ENCODE measurements around the gene CLCN3. TPM values are rescaled to one million over a fixed set of nuclear protein-coding genes. Genes with fewer than 3 reads are reported as not detected.

The CLCN3 gene
- total RNA-seq, 1 experiment from 2014 or later, result 56.0 TPM

GRCh38 chr4:169644802-169645201, 24.4 kb downstream of the CLCN3 start:
- ChIA-PET CTCF (interaction anchor here (0.9 kb wide), 1 partner anchor 15 kb away, joined by 3 read pairs; no protein-coding TSS in a partner anchor), POLR2A (interaction anchor here (1.1 to 1.7 kb wide), 3 partner anchors 15 to 23 kb away, joined by 3 to 9 read pairs (median 3); no protein-coding TSS in a partner anchor)
- Mint-ChIP-seq H3K9me3 (ENCODE audit: unreplicated experiment) (no peaks in the 10 kb centered on the region), H3K36me3 (ENCODE audit: insufficient read depth, unreplicated experiment) (peaks cover 13% of the 10 kb centered on the region), H3K4me3 (ENCODE audit: unreplicated experiment) (no peak overlapping the region), H3K27me3 (ENCODE audit: insufficient read depth, unreplicated experiment) (no peaks in the 10 kb centered on the region), H3K27ac (ENCODE audit: low read depth, unreplicated experiment) (no peak overlapping the region), H3K4me1 (ENCODE audit: insufficient read depth, unreplicated experiment) (peaks cover 8% of the 10 kb centered on the region)
- intact Hi-C loops (cut with micrococcal nuclease), result no loop called here
- no peak for TF ChIP-seq CTCF (IDR thresholded peaks at IDR 0.05; ENCODE audit: unreplicated experiment)
- BruUV-seq (replicated peaks), result no TSS peak
- no peak for DNase-seq (ENCODE audit: unreplicated experiment)

GRCh38 chr4:169645627-169646026, 25.2 kb downstream of the CLCN3 start:
- H3K27ac Mint-ChIP-seq (ENCODE audit: low read depth, unreplicated experiment), result no peak overlapping the region
- H3K9me3 Mint-ChIP-seq (ENCODE audit: unreplicated experiment), result no peaks in the 10 kb centered on the region
- intact Hi-C loops (cut with micrococcal nuclease), result no loop called here
- no peak for TF ChIP-seq CTCF (IDR thresholded peaks at IDR 0.05; ENCODE audit: unreplicated experiment)
- no peaks in the 10 kb centered on the region for H3K27me3 Mint-ChIP-seq (ENCODE audit: insufficient read depth, unreplicated experiment)
- peaks cover 13% of the 10 kb centered on the region for H3K36me3 Mint-ChIP-seq (ENCODE audit: insufficient read depth, unreplicated experiment)
- H3K4me3 Mint-ChIP-seq (ENCODE audit: unreplicated experiment), result no peak overlapping the region
- CTCF ChIA-PET, result interaction anchor here (0.9 to 1.0 kb wide), 2 partner anchors 14 to 398 kb away, joined by 3 to 5 read pairs; no protein-coding TSS in a partner anchor
- no TSS peak for BruUV-seq (replicated peaks)
- POLR2A ChIA-PET, result interaction anchor here (1.1 to 1.7 kb wide), 2 partner anchors 14 to 24 kb away, joined by 3 to 9 read pairs; no protein-coding TSS in a partner anchor
- no peak for DNase-seq (ENCODE audit: unreplicated experiment)
- H3K4me1 Mint-ChIP-seq (ENCODE audit: insufficient read depth, unreplicated experiment), result peaks cover 9% of the 10 kb centered on the region

- Mint-ChIP-seq H3K9me3 (ENCODE audit: unreplicated experiment) (no peaks in the 10 kb centered on the region), H3K27ac (ENCODE audit: low read depth, unreplicated experiment) (no peak overlapping the region), H3K4me3 (ENCODE audit: unreplicated experiment) (no peak overlapping the region), H3K36me3 (ENCODE audit: insufficient read depth, unreplicated experiment) (peaks cover 13% of the 10 kb centered on the region), H3K4me1 (ENCODE audit: insufficient read depth, unreplicated experiment) (peaks cover 9% of the 10 kb centered on the region), H3K27me3 (ENCODE audit: insufficient read depth, unreplicated experiment) (no peaks in the 10 kb centered on the region)
- ChIA-PET CTCF (interaction anchor here (0.7 to 1.3 kb wide), 3 partner anchors 8 to 71 kb away, joined by 3 read pairs; no protein-coding TSS in a partner anchor), POLR2A (interaction anchor here (0.6 to 3.8 kb wide), 5 partner anchors 10 to 401 kb away, joined by 3 to 23 read pairs (median 5); partner anchors contain the start of gene CLCN3)
- BruUV-seq (replicated peaks), result no TSS peak
- intact Hi-C loops (cut with micrococcal nuclease), result no loop called here
- TF ChIP-seq CTCF (IDR thresholded peaks at IDR 0.05; ENCODE audit: unreplicated experiment), result no peak
- DNase-seq (ENCODE audit: unreplicated experiment), result no peak
These were observed 29.3 kb downstream of the CLCN3 start for GRCh38 chr4:169649545-169650226.

GRCh38 chr4:169650227-169650936, 30.0 kb downstream of the CLCN3 start:
- no TSS peak for BruUV-seq (replicated peaks)

More at GRCh38 chr4:169650227-169650936, 30.0 kb downstream of the CLCN3 start:
- intact Hi-C loops (cut with micrococcal nuclease), result no loop called here
- H3K4me3 Mint-ChIP-seq (ENCODE audit: unreplicated experiment), result no peak overlapping the region
- POLR2A ChIA-PET, result interaction anchor here (0.6 to 3.8 kb wide), 4 partner anchors 9 to 401 kb away, joined by 3 to 23 read pairs (median 6); partner anchors contain the start of gene CLCN3
- no peaks in the 10 kb centered on the region for H3K27me3 Mint-ChIP-seq (ENCODE audit: insufficient read depth, unreplicated experiment)
- peaks cover 9% of the 10 kb centered on the region for H3K4me1 Mint-ChIP-seq (ENCODE audit: insufficient read depth, unreplicated experiment)
- DNase-seq (ENCODE audit: unreplicated experiment), result no peak
- CTCF ChIA-PET, result interaction anchor here (0.6 to 1.3 kb wide), 4 partner anchors 9 to 604 kb away, joined by 3 read pairs; no protein-coding TSS in a partner anchor
- H3K9me3 Mint-ChIP-seq (ENCODE audit: unreplicated experiment), result no peaks in the 10 kb centered on the region
- H3K36me3 Mint-ChIP-seq (ENCODE audit: insufficient read depth, unreplicated experiment), result peaks cover 12% of the 10 kb centered on the region
- H3K27ac Mint-ChIP-seq (ENCODE audit: low read depth, unreplicated experiment), result no peak overlapping the region
- no peak for TF ChIP-seq CTCF (IDR thresholded peaks at IDR 0.05; ENCODE audit: unreplicated experiment)

All from MCF 10A (cell line).